HG03280 (cell line): ENCODE results near the gene FBXL4.

Experiments
- ATAC-seq: cut with Tn5 transposase; IDR thresholded peaks from one replicate; pipeline ENCODE4 v1.9.1; 2021; ENCODE audit warnings: mild to moderate bottlenecking, moderate library complexity; ENCODE audit not compliant: unreplicated experiment

The FBXL4 gene

GRCh38 chr6:98827295-98828159, 120.2 kb downstream of the FBXL4 start:
- ATAC-seq, result no peak

- ATAC-seq, result no peak
These were observed 122.0 kb downstream of the FBXL4 start for GRCh38 chr6:98825600-98826230.

GRCh38 chr6:98824902-98825599, 122.7 kb downstream of the FBXL4 start:
- no peak for ATAC-seq

GRCh38 chr6:98824162-98824901, 123.4 kb downstream of the FBXL4 start:
- ATAC-seq, result no peak

- ATAC-seq, result no peak
These were observed 124.2 kb downstream of the FBXL4 start for GRCh38 chr6:98823428-98824161.

- ATAC-seq, result no peak
These were observed 125.9 kb downstream of the FBXL4 start for GRCh38 chr6:98821756-98822405.
